ENCODE measurements around the gene NTN4. TPM values are rescaled to one million over a fixed set of nuclear protein-coding genes. Genes with fewer than 3 reads are reported as not detected.
"Not testable (repeated sequence)": the region's sequence is repeated elsewhere in the genome, so short reads cannot be mapped to it uniquely, and the experiment has no call there.

NTN4 gene
- total RNA-seq: under 1 TPM; 0.17 to 0.40 TPM

DNA sequence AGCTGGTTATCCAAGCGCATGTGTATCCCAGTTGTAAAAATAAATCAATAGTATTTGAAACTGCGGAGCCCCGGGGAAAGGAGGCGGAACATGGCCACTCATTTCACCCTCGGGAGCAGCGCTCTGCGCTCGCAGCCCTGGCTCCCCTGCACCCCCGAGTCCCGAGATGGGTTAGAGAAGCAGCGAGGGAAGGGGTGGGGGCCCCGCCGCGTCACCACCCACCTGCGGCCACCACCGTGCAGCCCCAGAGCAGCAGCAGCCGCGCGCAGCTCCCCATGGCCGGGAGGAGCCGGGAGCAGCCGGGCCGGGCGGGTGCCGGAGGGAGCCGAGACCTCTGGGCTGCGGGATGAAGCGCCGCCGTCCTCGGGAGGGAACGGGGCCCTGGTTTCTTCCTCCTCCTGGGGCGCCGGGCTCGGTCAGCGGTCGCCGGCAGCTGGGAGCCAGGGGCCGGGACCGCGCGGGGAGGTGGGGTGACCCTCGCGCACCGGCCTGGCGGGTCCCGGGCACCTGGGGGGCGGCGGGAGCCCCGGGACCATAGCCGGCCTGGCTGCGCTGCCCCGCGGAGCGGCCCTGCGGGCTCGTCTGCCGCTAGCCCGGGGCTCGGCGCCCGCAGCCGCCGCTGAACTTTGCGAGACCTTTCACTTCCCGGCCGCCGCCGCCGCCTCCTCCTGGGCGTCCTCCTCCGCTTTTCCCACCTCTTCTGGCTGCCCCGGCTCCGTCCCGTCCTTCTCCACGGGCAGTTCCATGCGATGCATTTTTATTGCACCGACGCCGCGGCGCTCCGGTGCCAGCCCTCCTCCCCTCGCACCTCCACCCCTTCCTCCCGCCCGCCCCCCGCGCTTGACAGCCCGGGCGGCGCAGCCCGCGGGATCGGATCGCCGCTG, at the start of gene NTN4:
Gene NTN4 (minus strand): TSS at position 732 of the 884 bp plus-strand sequence. CDS start 455 bp downstream, at position 277.
- Mint-ChIP-seq H3K4me3 (peak within 1 kb of the TSS; percentile 66), H3K9me3 (no peaks in the 10 kb centered on the region), H3K4me1 (peaks cover 7% of the 10 kb centered on the region), H3K27ac (no peak within 1 kb of the TSS), H3K27me3 (peaks cover 78% of the 10 kb centered on the region), H3K36me3 (ENCODE audit: low read depth) (no peaks in the 10 kb centered on the region)
- ChIA-PET CTCF (interaction anchor here (0.8 kb wide), 1 partner anchor 126 kb away, joined by 3 read pairs; no protein-coding TSS in a partner anchor), POLR2A (no interaction called here)
- DNase-seq: no peak

DNA sequence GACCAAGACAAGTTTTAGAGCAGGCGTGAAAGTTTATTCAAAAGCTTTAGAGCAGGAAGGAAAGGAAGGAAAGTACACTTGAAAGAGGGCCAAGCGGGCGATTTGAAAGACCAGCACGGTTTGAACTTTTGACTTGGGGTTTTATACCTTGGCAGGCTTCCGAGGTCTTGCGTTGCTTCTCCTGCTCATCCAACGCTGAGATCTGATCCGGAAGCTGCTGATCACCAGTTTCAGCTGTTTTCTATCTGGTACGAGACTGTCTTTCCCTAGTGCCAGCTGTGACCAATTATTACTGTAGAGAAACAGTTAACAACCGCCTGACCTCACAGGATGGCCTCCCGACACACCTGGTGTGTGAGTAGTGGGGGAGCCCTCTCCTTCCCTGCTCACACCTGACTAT, 47.6 kb upstream of the NTN4 start:
- no peak overlapping the region for H3K27ac Mint-ChIP-seq
- no peaks in the 10 kb centered on the region for H3K9me3 Mint-ChIP-seq
- peaks cover 23% of the 10 kb centered on the region for H3K27me3 Mint-ChIP-seq
- DNase-seq: no peak
- CTCF ChIA-PET: interaction anchor here (0.9 kb wide), 1 partner anchor 26 kb away, joined by 3 read pairs; no protein-coding TSS in a partner anchor
- no peaks in the 10 kb centered on the region for H3K36me3 Mint-ChIP-seq (ENCODE audit: low read depth)
- no peak overlapping the region for H3K4me3 Mint-ChIP-seq
- POLR2A ChIA-PET: no interaction called here
- no peaks in the 10 kb centered on the region for H3K4me1 Mint-ChIP-seq

DNA sequence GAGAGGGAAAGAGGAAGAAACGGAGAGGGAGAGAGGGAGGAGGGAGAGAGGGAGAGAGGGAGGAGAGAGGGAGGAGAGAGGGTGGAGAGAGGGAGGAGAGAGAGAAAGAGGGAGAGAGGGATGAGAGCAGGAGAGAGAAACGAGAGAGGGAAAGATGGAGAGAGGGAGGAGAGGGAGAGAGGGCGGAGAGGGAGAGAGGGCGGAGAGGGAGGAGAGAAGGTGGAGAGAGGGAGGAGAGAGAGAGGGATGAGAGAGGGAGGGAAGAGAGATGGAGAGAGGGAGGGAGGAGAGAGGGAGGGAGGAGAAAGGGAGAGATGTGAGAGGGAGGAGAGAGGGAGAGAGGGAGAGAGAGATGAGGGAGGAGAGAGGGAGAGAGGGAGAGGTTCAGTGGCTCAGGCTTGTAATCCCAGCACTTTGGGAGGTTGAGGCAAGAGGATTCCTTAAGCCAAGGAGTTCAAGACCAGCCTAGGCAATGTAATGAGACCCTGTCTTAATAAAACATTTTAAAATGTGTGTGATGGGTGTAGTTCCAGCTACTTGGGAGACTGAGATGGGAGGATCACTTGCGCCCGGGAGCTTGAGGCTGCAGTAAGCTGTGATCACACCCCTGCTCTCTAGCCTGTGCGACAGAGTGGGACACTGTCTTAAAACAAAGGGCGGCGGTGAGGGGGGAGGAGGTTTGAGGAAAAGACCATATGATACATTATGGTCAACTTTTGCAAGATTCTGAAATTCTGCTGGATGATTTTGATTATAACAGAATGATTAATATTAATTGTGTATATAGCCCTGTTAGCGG, 46.9 kb upstream of the NTN4 start:
- Mint-ChIP-seq H3K27ac (no peak overlapping the region), H3K36me3 (ENCODE audit: low read depth) (no peaks in the 10 kb centered on the region), H3K4me3 (no peak overlapping the region), H3K9me3 (no peaks in the 10 kb centered on the region), H3K27me3 (peaks cover 24% of the 10 kb centered on the region), H3K4me1 (no peaks in the 10 kb centered on the region)
- ChIA-PET POLR2A (no interaction called here), CTCF (interaction anchor here (0.9 kb wide), 1 partner anchor 27 kb away, joined by 3 read pairs; no protein-coding TSS in a partner anchor)
- DNase-seq: no peak

DNA sequence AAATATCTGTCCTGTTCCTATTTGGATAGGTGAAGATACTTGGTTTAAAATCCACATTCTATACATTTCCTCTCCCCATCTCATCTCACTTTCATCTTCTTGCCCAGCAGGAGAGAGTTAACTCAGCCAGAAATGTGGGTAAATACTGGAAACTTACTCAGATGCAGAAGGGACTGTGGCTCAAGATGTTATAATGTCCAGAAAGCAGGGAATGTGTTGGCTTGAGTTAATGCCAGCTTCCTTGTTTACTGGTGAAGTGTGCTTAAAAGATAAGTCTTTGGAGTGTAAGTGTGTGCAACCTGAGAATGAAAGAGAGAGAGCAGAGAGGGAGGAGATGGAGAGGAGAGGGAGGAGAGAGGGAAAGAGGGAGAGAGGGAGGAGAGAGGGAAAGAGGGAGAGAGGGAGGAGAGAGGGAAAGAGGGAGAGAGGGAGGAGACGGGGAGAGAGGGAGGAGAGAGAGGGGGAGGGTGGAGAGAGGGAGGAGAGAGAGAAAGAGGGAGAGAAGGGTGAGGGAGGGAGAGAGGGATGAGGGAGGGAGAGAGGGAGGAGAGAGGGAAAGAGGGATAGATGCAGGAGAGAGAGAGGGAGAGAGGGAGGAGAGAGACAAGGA, 46.2 kb upstream of the NTN4 start:
- no peak for DNase-seq
- Mint-ChIP-seq H3K27ac (peak overlapping the region; percentile 39), H3K4me3 (no peak overlapping the region), H3K4me1 (no peaks in the 10 kb centered on the region), H3K27me3 (peaks cover 29% of the 10 kb centered on the region), H3K36me3 (ENCODE audit: low read depth) (no peaks in the 10 kb centered on the region), H3K9me3 (no peaks in the 10 kb centered on the region)
- POLR2A ChIA-PET: no interaction called here
- CTCF ChIA-PET: no interaction called here

DNA sequence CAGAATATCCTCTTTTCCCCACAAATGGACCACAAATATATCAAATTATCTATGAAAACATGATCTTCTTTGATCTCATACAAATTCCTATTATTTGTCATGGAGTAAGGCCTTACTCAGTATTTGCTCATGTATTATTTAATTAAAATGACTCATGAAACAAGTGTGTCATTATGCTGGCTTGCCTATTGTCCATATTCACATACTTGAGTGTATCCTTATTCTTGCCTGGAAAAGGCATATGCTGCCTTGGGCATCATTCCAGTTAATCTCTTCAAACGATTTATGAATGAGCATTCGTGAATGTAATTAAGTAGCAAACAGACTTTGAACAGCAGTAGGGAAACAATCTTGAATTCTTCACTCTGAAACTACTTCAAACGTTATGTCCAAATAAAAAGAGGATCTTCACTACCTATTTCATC, 45.6 kb upstream of the NTN4 start:
- no peaks in the 10 kb centered on the region for H3K9me3 Mint-ChIP-seq
- CTCF ChIA-PET: no interaction called here
- no peak overlapping the region for H3K4me3 Mint-ChIP-seq
- no peak overlapping the region for H3K27ac Mint-ChIP-seq
- H3K27me3 Mint-ChIP-seq: peaks cover 29% of the 10 kb centered on the region
- POLR2A ChIA-PET: no interaction called here
- no peaks in the 10 kb centered on the region for H3K36me3 Mint-ChIP-seq (ENCODE audit: low read depth)
- no peak for DNase-seq
- H3K4me1 Mint-ChIP-seq: no peaks in the 10 kb centered on the region

DNA sequence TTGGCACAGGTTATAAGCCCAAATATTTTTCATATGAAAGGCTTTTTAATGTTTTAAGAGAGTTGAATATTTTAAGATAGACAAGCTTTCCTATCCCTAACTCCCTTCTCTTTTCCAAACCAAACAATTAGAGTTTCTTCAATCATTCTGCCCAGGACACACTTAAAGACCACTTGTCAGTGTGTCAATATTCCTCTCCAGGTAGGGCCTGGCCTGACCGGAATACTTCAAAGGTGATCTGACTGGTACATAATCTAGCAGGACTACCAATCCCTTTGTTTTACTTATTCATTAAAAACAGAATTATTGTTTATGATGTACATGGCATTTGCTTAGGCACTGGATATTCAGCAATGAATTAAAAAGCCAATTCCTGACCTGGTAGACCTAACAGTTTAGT, 44.0 kb upstream of the NTN4 start:
- ChIA-PET POLR2A (no interaction called here), CTCF (no interaction called here)
- H3K9me3 Mint-ChIP-seq: no peaks in the 10 kb centered on the region
- H3K27ac Mint-ChIP-seq: no peak overlapping the region
- no peak for DNase-seq
- no peak overlapping the region for H3K4me3 Mint-ChIP-seq
- H3K27me3 Mint-ChIP-seq: peaks cover 41% of the 10 kb centered on the region
- no peaks in the 10 kb centered on the region for H3K4me1 Mint-ChIP-seq
- no peaks in the 10 kb centered on the region for H3K36me3 Mint-ChIP-seq (ENCODE audit: low read depth)

DNA sequence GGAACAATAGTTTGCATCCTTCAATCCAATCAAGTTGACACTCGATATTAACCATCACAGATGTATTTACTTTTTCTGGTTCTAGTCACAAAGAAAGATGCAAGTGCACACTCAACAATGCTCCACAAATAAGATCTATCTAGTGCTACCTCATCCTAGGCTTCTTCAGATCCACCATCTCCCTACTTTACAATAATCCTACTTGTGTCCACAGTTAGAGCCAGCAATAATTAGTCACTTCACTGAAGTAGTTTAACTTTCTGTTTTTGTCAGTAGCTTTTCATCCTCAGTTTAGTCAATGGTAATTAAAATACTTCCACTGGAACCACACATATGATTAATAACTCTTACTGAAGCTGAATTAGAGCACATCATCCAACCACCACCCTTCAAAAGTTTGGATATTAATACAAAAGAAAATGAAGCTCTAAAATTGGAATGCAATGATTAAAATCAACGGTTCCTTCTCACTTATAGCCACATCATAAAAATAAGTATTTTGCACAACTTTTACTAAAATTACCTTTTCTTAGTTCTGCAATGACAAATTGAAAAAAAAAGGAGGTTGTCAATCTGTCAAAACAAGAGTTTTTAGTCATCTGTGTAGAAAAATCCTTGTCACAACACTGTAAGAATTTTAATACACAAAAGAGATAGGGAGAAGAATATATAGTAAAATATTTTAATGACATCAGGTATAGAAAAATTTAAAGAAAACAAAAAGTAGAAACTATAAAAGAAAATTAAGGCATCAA, 39.9 kb upstream of the NTN4 start:
- ChIA-PET POLR2A (no interaction called here), CTCF (interaction anchor here (0.7 to 0.9 kb wide), 2 partner anchors 31 to 147 kb away, joined by 3 read pairs; no protein-coding TSS in a partner anchor)
- no peak overlapping the region for H3K27ac Mint-ChIP-seq
- no peaks in the 10 kb centered on the region for H3K36me3 Mint-ChIP-seq (ENCODE audit: low read depth)
- no peaks in the 10 kb centered on the region for H3K4me1 Mint-ChIP-seq
- peaks cover 29% of the 10 kb centered on the region for H3K27me3 Mint-ChIP-seq
- no peak overlapping the region for H3K4me3 Mint-ChIP-seq
- DNase-seq: no peak
- H3K9me3 Mint-ChIP-seq: no peaks in the 10 kb centered on the region

DNA sequence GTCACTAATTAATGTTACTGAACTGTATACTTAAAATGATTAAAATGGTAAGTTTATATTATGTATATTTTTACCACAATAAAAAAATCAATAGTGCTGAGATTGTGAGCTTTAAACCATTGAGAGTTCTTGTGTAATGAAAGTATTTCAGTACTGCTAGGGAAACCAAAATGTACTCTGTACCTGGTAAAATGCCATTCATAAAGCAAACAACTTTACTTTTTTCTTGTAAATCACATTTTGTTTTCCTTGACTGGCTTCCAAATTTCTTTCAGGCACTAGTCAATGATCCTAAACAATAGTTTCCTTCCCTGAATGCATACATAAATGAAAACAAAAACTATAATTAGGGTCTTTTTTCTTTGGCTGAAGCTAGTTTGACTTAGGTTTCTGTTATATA, 38.8 kb upstream of the NTN4 start:
- no peaks in the 10 kb centered on the region for H3K36me3 Mint-ChIP-seq (ENCODE audit: low read depth)
- ChIA-PET CTCF (no interaction called here), POLR2A (no interaction called here)
- H3K4me1 Mint-ChIP-seq: no peaks in the 10 kb centered on the region
- DNase-seq: no peak
- H3K27me3 Mint-ChIP-seq: peaks cover 26% of the 10 kb centered on the region
- no peaks in the 10 kb centered on the region for H3K9me3 Mint-ChIP-seq
- H3K27ac Mint-ChIP-seq: no peak overlapping the region
- H3K4me3 Mint-ChIP-seq: no peak overlapping the region

DNA sequence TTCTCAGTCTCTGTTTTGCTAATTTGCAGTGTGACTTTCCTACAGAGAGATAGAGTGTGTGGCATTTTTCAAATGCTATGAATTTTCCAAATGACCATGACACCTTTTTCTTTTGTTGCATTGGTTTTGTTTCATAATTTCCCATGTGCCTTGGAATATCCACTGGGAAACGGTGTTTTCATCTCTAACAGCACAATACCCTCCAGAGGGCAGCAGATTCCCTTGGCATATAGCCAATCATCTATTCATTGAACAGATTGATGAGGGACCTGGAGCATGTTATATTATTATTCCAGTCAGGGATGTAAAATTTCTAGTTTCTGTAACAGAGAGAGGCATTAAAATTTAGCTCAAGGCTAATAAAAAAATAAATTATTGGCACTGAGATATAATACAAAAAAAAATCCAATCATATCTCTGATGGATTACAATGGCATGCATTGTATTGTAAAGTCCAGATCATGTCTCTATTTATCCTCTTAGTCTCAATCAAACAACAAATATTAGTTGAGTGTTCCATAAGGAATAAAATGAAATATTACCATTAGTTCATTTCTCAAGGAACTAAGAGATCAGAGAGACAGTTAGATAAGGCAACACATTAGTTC, 29.6 kb upstream of the NTN4 start:
- no peak for DNase-seq
- Mint-ChIP-seq H3K4me1 (no peaks in the 10 kb centered on the region), H3K4me3 (no peak overlapping the region), H3K27me3 (peaks cover 23% of the 10 kb centered on the region), H3K27ac (no peak overlapping the region), H3K9me3 (no peaks in the 10 kb centered on the region), H3K36me3 (ENCODE audit: low read depth) (no peaks in the 10 kb centered on the region)
- ChIA-PET CTCF (no interaction called here), POLR2A (no interaction called here)

DNA sequence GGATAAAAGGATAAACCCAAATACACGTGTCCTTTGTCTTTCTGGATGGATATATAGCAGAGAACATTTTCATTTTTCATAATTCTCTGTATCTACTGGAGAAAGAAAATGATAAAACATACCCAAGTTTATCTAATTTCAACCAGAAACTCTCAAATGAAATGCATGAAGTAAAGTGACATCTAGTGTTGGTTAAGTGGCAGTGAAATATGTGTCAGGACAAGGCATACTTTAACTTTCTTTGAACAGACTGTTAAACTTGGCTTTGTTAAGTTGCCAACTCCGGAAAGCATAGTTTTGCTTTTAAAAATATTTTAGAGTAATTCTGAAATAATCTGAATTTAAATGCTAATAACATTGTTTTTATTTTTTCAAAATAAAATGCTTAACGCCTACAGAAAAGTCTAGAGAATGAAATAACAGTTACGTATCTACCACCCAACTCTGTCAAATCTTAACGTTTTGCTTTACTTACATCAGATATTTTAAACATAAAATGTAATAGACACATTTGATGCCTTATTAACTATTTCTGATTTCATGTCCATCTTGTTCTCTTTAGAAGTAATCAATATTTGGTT, 25.2 kb upstream of the NTN4 start:
- ChIA-PET CTCF (no interaction called here), POLR2A (no interaction called here)
- Mint-ChIP-seq H3K27ac (no peak overlapping the region), H3K27me3 (peaks cover 29% of the 10 kb centered on the region), H3K4me3 (no peak overlapping the region), H3K36me3 (ENCODE audit: low read depth) (no peaks in the 10 kb centered on the region), H3K4me1 (no peaks in the 10 kb centered on the region), H3K9me3 (no peaks in the 10 kb centered on the region)
- DNase-seq: no peak

DNA sequence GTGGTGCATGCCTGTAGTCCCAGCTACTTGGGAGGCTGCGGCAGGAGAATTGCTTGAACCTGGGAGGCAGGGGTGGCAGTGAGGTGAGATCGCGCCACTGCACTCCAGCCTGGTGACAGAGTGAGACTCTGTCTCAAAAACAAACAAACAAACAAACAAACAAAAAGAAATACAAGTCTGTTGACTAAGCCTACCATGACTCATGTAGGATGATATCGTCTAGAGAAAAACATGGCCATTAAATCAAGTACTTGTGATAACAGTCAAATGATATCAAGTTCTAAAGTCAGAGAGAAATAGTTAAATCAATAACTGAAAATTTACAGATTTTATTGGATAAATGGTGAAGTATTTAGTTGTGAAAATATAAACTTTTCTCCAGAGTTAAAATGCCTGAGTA, 21.6 kb upstream of the NTN4 start:
- H3K4me1 Mint-ChIP-seq; H3K36me3 Mint-ChIP-seq (ENCODE audit: low read depth); DNase-seq; H3K27ac Mint-ChIP-seq; H3K9me3 Mint-ChIP-seq; H3K4me3 Mint-ChIP-seq; POLR2A ChIA-PET: not testable (repeated sequence)
- peaks cover 30% of the 10 kb centered on the region for H3K27me3 Mint-ChIP-seq
- CTCF ChIA-PET: interaction anchor here (1.0 kb wide), 1 partner anchor 186 kb away, joined by 3 read pairs; no protein-coding TSS in a partner anchor

DNA sequence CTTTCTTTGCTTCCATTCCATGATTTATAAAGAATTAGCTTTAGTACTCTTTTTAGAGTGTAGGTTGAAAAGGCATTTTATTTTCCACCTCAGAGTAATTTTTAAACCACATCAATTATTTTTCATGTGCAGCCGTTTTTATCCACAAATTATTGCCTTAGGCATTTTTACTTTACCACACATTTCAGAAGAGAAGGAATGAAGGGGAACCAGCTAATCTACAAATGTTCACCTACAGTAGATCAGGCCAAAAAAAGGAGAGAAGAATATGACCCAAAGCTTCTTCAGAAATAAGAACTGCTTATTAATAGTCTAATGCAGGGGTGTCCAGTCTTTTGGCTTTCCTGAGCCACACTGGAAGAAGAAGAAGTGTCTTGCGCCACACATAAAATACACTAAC, 19.8 kb upstream of the NTN4 start:
- H3K4me3 Mint-ChIP-seq: no peak overlapping the region
- H3K27me3 Mint-ChIP-seq: peaks cover 42% of the 10 kb centered on the region
- no peaks in the 10 kb centered on the region for H3K36me3 Mint-ChIP-seq (ENCODE audit: low read depth)
- no peak for DNase-seq
- POLR2A ChIA-PET: no interaction called here
- CTCF ChIA-PET: interaction anchor here (0.6 kb wide), 1 partner anchor 19 kb away, joined by 3 read pairs; no protein-coding TSS in a partner anchor
- no peaks in the 10 kb centered on the region for H3K9me3 Mint-ChIP-seq
- H3K27ac Mint-ChIP-seq: no peak overlapping the region
- H3K4me1 Mint-ChIP-seq: no peaks in the 10 kb centered on the region
